GM12892 (cell line): ENCODE results near the gene ZNFX1.

Source experiments
- POLR2A ChIP-seq: IDR thresholded peaks from 2 replicates; pipeline ENCODE4 v1.6.1; 2011; ENCODE audit warnings: low read depth, low read length, control low read depth
- POLR2AphosphoS5 ChIP-seq: IDR thresholded peaks from 2 replicates; pipeline ENCODE4 v1.6.1; 2011; ENCODE audit warnings: low read depth, low read length, control low read depth

GRCh38 chr20:49214571-49214970 lies 63.3 kb downstream of the ZNFX1 start:
- TF ChIP-seq POLR2AphosphoS5 (no peak), POLR2A (no peak)
